GM18867 (cell line): ENCODE measurements around the gene PTPN21.
"Not testable (repeated sequence)": the region's sequence is repeated elsewhere in the genome, so short reads cannot be mapped to it uniquely, and the experiment has no call there.

Experiments
- ATAC-seq: cut with Tn5 transposase; IDR thresholded peaks from one replicate; pipeline ENCODE4 v1.9.1; 2021; ENCODE audit warnings: mild to moderate bottlenecking, moderate library complexity; ENCODE audit not compliant: unreplicated experiment

The PTPN21 gene

GRCh38 chr14:88552876-88553275 is 1.9 kb downstream of the PTPN21 start:
- no peak for ATAC-seq

- ATAC-seq = no peak
Measured at GRCh38 chr14:88551980-88552431, 2.8 kb downstream of the PTPN21 start.

- ATAC-seq = no peak
Measured at GRCh38 chr14:88551094-88551870, 3.5 kb downstream of the PTPN21 start.

- no peak for ATAC-seq
Measured at GRCh38 chr14:88550078-88550477, 4.7 kb downstream of the PTPN21 start.

- no peak for ATAC-seq
Measured at GRCh38 chr14:88547386-88547780, 7.4 kb downstream of the PTPN21 start.

GRCh38 chr14:88546621-88547385 is 8.0 kb downstream of the PTPN21 start:
- ATAC-seq = no peak

- ATAC-seq = no peak
Measured at GRCh38 chr14:88545256-88545655, 9.6 kb downstream of the PTPN21 start.

- no peak for ATAC-seq
Measured at GRCh38 chr14:88542857-88543795, 11.7 kb downstream of the PTPN21 start.

GRCh38 chr14:88541324-88541723 is 13.5 kb downstream of the PTPN21 start:
- ATAC-seq = no peak

GRCh38 chr14:88535813-88536212 is 19.0 kb downstream of the PTPN21 start:
- ATAC-seq = no peak

- ATAC-seq = no peak
Measured at GRCh38 chr14:88535149-88535548, 19.7 kb downstream of the PTPN21 start.

- no peak for ATAC-seq
Measured at GRCh38 chr14:88533064-88533602, 21.7 kb downstream of the PTPN21 start.

- ATAC-seq = not testable (repeated sequence)
Measured at GRCh38 chr14:88529889-88530288, 24.9 kb downstream of the PTPN21 start.

- no peak for ATAC-seq
Measured at GRCh38 chr14:88522393-88522792, 32.4 kb downstream of the PTPN21 start.

GRCh38 chr14:88521818-88522217 is 33.0 kb downstream of the PTPN21 start:
- ATAC-seq = no peak

GRCh38 chr14:88519907-88520306 is 34.9 kb downstream of the PTPN21 start:
- ATAC-seq = no peak

- peak; percentile 47 for ATAC-seq
Measured at GRCh38 chr14:88518592-88519512, 36.0 kb downstream of the PTPN21 start.

GRCh38 chr14:88516861-88517357 is 37.9 kb downstream of the PTPN21 start:
- peak; percentile 75 for ATAC-seq

- ATAC-seq = no peak
Measured at GRCh38 chr14:88515499-88516221, 39.1 kb downstream of the PTPN21 start.
